Ammon's horn (tissue), 1 donor: ENCODE data around the gene PSMB7.
A peak's percentile ranks its signal among the peaks of the same experiment; 100 is the strongest.

Experiments used
- DNase-seq: peaks from one replicate; pipeline ENCODE4 v3.0.0-alpha.2; 2016; ENCODE audit warnings: low spot score

PSMB7 gene

DNA sequence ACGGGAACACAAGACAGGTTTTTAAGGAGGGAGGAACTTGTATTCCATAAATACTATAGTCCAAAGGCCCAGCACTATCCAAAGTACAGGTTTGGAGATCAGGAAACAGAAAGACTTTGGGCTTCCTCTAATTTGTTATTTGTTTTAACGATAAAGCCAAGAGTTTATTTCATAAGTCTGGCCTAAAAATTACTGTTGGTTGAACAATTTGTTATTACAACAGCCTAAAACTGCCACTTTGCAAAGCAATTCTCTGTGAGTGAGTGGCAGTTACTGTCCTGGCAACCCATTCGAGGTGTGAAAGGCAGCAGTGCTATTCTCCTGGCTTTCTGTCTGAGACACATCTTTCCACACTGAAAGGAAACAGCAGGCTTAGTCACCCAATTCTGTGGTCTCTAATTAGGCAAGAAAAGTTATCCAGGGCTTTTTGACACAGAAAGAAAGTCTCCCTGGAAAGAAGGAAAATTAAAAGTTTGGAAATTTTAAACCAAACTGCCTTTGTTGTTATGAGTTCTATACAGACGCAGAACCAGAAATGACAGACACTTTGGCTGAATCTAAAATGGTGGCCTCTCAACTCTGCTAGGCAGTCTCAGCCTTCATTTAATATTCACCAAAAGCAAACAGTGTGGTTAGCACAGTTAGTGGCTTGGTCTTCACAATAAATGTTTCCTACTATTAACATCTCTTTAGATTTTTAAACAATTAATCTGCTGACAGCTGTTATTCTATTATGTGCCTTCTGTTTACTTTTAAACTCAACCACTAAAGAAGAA is 33.9 kb downstream of the PSMB7 start:
- DNase-seq, result peak; percentile 40

DNA sequence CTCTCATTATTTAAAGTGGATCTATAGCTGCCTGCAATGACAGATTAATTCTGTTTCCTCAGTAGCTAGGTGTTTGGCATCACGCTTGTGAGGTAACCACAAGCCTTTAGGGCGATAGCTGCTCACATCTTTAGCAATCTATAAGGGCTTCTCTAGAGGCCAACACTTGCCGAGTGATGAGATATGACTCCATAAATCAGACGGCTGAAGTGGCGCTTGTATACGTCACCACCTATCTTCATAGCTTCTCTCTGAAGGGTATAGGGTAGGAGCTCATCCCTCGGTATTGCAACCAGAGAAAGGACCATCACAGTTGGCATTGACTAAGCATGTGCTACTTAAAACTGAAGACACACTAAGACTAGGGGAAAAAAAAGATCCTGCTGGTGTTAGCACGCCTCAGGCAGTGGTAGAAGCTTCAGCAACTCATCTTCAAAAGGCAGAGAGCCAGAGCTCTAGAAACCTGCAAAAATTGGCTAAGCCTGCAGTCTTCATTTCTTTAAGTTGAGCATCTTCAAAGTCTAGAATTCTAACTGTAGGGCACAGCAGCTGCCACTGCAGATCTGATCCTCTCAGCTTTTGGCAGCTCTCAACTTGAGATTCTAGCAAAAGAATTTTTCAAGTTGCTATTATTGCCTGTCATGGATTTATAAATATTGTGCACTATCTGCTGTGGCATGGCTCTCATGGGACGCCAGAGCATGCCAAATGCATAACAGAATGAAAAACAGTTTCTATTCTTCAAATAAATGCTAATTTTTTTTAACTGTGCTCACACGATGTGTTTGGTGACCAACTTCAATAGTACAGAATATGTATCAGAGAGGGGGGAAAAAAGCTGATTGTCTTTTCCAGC is 37.5 kb downstream of the PSMB7 start:
- DNase-seq, result no peak

DNA sequence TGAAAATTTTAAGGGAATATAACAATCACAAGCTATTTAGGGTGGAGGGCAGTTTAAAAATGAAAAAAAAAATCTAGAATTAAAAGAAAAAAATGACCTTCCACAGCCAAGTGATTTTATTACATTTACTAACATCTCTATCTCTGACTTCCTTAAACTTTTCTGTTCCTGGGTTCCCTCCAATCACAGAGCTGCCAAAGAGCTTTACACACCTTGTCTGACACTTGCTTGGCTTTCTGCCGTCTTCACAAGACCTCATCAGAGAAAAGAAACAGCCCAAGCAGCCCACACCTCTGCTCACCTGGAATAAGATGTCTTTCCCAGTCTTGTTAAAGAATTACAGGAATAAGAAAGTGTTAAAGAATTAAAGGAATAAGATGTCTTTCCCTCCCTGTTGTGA is 38.9 kb downstream of the PSMB7 start:
- no peak for DNase-seq

DNA sequence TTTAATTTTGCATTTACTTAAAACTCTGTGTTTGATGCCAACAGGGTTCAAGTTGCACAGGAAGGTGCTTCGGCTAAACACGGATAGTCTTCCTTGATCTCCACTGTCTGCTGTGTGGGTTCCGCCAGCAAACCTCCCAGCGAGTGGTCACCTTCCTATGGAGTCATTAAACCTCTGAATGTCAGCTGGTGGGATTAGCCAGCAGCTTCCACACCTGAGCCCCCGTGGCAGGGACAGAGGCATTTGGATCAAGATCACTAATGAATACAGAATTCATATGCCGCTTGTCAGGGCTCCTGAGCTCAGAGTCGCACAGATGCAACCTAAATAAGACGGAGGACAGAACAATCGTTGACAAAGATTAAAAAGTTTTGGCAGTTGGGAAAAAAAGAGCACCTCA is 39.5 kb downstream of the PSMB7 start:
- DNase-seq, result no peak

DNA sequence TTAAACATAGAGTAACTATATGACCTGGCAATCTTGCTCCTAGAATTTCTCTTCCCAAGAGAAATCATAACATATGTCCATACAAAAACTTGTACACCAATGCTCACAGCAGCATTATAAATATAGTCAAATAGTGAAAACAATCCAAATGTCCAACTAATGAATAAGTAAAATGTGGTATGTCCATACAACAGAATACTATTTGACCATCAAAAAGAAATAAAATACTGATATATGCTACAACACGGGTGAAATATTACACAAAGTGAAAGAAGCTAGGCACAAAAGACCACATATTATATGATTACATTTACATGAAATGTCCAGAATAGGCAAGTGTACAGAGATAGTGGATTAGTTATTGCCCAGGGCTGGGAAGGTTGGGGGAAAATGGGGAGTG is 41.4 kb downstream of the PSMB7 start:
- no peak for DNase-seq

DNA sequence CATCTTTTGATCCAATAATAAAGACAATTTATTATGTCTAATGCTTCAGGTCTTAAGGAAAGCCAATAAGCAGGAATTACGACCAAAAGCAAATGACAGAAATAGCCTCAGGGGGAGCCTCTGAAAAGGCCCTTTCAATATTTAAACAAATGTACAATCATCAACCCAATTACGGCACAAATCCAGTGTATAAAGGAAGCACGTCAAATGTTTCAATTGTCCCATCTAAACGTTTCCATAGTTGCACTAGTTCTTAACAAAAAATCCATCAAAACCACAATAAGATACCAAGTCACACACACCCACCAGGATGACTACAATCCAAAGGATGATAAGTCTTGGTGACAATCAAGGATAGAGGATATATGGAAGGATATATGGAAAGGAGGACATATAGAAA is 41.9 kb downstream of the PSMB7 start:
- DNase-seq, result no peak

DNA sequence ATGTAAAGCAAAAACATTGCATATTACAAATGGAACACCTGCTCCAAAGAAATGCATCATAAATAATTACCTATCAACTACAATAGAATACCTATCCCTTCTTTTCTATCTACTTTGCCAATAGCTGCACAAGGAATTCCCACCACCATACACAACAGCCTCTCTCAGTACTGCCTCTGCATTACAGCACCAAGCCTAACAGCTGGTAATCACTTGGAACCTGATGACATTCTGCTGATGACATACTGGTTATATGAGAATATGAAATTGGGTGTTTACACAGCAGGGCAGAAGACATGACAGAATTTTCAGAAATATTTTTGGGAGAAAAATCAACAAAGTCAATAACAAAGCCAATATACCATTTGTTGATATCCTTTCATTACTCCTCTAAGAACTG is 43.2 kb downstream of the PSMB7 start:
- DNase-seq, result no peak

DNA sequence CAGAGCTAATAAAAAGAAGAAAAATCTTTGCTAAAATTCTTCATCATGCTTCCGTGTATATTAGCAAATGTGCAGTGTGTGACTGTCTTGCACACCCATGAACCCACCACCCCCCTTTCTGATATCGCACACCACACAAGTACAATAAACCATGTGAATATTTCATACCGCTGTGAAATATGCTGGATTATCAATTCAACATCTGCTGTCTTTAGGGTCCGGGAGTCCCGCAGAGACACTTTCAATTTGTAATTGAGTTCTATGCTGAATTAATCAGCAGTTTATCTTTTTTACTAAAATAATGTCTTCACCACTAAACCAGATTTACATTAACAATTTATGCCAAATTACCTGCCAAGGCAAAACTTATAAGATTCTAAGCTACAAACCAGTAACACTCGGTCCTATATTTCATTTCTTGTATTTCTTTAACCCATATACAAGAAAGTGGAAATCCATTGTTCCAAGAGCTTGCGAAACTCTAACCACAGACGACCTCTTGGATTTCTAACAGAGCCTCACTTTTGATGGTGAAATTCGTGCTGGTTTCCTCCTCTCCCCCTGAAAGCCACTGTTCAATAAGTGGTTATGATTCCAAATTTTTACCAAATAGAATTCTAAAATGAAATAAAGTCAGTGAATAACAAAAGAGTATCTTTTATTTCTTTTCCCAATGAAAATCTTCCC is 44.2 kb downstream of the PSMB7 start:
- DNase-seq, result no peak

DNA sequence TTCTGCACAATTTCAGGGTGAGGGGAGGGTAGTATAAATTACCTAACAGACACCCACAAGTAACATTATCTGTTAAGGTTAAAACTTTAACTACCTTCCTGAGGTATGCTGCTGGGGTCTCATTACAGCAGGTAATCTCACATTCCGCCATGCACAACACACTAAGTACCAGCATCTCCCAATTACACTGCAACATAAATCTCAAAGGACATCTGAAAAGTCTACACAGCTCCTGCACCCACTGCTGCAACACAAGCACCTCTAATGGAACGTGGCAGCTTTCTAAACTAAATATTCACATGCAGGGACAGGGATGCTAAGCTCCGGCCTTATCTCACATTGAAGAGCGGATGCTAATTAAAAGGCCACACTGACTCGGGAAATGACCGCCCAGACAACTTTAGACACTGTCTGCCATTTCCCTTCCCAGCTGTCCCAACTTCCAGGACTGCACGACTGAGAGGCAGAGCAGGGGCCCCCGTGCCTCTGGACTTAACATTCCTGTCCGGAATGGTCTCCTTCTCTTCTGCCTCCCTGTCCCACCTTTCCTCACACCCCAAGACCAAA is 45.9 kb downstream of the PSMB7 start:
- DNase-seq, result no peak

DNA sequence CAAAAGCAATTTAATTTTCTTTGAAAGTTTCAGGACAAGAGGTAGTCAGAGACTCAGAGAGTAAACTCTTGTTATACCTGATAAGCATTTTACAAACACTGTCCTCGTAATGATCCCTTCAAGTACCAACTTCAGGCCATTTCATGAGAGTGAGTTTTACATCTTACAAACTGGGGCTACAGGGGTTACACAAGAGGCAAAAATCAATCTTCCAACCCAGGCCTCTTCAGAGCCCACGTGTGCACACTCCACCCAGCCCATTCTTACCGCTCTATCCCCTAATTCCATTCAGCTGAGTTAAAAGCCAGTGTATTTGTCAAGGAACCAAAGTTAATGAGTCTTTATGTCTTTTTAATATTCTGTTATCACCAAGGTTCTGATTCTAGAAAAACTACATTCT is 46.5 kb downstream of the PSMB7 start:
- no peak for DNase-seq

DNA sequence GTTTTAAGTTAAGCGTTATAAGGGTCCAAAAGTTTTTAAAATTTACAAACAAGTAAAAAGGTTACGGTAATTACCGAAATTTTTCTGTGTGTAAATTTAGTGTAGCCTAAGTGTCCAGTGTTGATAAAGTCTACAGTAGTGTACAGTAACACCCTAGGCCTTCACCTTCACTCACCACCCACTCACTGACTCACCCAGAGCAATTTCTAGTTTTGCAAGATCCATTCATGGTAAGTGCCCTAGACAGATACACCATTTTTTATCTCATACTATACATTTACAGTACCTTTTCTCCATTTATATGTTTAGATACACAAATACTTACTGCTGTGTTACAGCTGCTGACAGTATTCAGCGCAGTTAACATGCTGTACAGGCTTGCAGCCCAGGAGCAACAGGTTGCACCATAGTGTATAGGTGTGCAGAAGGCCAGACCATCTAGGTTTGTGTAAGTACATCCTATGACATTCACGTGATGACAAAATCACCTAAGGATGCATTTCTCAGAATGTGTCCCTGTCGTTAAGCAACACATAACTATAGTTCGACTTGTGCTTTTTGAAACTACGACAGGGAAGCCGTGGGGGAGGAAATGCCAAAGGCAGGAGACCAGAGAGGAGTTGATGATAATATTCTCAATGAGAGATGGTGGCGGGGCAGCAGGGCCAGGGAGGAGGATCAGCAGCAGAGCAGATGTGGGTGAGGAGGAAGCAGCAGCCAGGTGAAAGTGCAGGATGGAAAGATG is 48.6 kb downstream of the PSMB7 start:
- DNase-seq, result no peak

DNA sequence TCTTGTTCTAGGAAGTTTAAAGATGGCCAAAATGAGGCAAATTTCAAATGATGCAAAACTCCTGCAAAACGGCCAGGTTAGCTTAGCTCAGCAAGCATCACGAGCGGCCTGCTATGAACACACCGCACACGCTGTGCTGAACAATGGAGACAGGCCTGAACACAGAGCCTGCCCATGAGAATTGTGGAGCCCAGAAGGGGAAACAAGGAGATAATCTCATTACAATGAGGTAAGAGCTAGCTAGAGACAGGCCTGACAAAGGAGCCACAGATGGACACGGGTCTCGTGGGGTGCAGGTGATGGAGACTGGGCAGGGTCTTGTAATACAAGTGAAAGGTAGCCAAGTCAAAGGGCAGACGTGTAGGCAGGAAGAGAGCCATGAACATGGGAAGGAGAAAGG is 50.2 kb downstream of the PSMB7 start:
- no peak for DNase-seq

DNA sequence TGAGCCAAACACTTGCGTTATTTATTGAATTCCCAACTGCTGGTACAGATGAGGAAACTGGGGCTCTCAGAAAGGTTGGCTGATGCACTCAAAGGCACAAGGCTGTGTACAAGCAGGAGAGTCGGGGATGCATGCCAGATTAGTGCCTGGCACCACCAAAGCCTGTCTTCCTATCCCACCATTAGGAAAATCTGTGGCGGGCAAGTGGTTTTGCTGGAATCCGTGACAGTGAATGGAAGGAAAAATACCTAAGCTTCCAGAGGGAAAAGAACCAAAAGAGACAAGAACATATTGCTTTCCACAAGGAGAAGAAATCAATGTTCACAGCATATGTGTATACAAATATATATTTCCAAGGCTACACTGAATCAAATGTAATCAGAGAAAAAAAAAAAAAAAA is 51.1 kb downstream of the PSMB7 start:
- DNase-seq, result no peak

DNA sequence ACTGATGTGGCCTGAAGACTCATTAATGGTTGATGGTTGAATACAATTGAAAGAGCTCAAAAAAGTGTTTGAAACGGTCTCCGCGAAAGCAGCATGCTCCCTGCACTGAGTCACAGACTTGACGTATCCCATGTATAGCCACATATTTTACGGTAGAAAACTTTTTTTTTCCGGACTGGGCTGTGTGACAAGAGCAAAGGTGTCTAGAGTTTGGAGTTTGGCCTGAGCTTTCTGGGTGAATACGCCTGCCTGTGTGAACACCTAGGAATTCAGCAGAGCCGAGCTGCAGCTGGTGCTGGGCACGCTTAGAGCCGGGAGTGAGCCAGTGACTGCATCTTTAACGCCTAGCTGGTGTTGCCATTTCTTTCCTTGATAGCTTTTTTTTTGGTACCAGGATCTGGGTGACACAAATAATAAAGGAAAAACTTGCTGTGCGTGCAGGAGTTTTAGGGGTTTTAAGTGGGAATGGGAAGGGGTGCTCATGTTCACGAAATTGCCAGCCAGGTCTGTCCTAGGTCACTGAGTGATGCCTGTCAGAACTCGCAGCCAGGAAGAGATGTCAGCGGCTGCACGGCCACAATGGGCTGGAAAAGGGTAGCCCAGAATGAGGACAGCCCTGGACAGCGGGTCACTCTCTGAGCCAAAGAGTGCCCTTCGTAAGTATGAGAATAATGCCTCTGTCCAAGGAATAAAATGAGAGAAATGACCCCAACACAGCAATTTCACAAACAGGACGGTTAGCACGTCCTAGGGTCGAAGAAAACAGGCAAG is 51.7 kb downstream of the PSMB7 start:
- no peak for DNase-seq

DNA sequence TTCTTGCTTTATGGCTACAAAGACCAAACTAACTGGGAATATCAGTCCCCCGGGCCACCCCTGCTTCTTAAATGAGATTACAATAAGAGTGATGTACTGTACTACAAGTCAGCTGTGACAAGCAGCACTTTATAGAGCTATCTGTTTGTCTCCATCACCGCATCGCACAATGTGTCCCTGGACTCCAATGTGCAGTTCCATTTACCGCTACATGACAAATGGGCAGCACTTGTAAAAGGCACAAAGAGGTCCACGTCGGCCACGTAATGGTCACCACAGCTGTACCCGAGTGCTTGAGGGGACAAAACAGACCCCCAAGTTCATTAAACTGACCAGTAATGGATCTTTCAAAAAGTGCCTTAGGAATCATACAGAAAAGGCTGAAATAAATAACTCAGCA is 54.1 kb downstream of the PSMB7 start:
- DNase-seq, result no peak

DNA sequence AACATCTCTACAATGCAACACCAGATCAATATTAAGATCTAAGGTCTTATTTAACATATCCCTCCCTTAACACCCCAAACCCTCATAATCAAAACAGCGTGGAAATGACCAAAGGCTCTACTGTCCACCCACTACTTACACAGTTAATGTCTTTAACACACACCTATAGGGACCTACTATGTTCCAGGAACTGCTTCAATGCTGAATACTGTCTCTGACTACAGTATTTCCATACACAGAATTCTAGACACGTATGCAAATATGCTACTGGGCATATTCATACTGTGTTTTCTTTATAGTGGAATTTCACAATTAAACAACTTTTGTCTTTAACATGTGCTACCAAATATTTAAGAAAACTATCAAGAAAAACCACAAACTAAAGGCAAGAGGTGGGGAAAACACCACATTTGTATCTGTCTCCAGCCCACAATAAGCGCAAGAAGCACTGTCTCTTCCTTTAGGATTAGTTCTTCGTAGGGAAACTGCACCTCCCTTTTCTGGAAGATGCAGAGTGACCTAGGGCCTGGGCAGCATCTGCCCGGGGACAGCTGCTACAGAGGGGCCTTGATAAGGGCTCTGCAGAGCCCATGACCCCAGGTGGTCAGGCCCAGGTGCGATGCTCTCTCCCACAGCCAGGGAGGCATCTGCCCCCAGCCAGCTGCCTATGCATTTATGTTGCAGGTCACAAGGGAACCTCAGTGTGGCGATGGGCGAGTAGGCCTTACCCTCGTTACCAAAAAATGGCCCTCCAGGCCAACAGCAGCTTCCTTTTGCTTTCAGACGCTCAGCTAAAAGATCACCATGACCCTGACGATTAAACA is 55.2 kb downstream of the PSMB7 start:
- no peak for DNase-seq

DNA sequence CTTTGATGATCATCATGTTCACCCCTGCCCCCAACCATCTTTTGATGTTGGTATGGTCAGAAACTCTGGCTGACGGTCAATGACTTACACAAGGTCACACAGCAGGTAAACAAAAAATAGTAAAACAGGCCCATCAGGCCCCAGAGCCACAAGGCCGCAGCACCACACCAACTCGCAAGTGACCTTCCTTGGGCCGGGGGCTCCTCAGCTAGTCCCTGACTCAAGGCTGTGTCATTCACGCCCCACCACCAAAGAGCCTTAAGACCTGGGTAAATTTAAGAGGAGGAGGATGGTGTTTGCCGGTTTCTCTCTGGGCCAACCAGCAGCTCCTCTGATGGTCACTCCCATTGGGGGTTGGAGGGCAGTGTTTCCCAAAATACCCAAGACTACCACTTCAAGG is 55.8 kb downstream of the PSMB7 start:
- no peak for DNase-seq

DNA sequence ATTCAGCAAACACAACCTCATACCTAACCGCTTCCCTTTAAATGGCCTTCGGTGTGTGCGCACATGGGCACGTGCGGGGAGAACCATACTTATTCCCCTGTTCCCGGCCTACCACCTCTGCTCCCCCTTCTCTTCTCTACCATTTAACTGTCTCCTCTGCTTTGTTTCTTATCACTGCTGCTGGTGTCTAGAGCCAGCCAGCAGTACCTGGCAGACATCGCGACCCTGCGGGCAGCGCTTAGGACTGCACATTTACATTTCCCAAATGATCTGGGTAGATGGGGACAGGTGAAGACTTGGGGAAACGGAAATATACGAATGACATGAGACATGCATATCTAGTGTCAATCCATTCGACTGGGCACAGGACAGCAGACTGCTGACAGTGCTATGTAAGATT is 56.6 kb downstream of the PSMB7 start:
- no peak for DNase-seq

DNA sequence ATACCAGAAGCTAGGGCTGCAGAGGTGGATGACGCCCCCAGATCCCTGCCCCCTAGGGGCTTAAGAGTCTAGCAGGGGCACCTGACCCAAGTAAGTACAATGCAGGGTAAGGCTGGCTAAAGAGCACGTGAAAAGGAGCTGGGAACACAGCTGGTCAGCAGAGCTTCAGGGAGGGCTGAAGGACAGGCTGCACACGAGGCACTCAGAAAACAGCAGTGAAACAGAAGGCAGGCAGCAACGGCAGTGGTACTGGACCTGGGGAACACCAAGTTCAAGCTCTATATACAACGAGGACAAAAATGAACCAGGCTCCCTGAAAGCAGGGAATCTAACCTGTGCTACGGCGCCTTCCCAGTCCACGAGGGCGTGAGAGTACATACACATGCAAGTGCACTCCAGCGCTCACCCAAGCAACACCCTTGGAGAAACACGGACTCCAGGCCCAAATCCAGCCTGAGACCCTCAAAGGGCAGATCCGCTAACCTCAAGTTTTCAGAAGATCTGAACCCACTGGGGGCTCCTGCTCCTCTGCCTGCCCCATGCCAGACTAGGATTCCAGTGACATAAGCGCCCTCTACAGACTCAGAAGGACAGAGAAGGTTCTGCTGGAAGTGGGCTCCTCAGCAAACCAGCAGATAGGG is 57.4 kb downstream of the PSMB7 start:
- DNase-seq, result no peak
